Mesenchymal stem cell (in vitro differentiated cells and primary cell): ENCODE results near the gene CPT1A.
"Not testable (repeated sequence)": the region's sequence is repeated elsewhere in the genome, so short reads cannot be mapped to it uniquely, and the experiment has no call there.

Source experiments
- DNase-seq: peaks from one replicate; pipeline ENCODE4 v3.0.0-alpha.2; 2013
- H2AFZ ChIP-seq: one replicate; pipeline ENCODE4 v1.6.1; 2013; ENCODE audit warnings: low read depth, mild to moderate bottlenecking, control low read depth, inconsistent platforms, low read length, moderate library complexity
- H2AK5ac ChIP-seq: 2 replicates; pipeline ENCODE4 v1.6.1; 2013; ENCODE audit warnings: low read length, moderate library complexity, mild to moderate bottlenecking, inconsistent platforms; ENCODE audit not compliant: severe bottlenecking
- H2BK120ac ChIP-seq: one replicate; pipeline ENCODE4 v1.6.1; 2013; ENCODE audit warnings: low read depth, mild to moderate bottlenecking, inconsistent platforms, low read length, moderate library complexity
- H2BK12ac ChIP-seq, 2 experiments: one replicate each; pipeline ENCODE4 v1.6.1; 2013; ENCODE audit warnings: inconsistent platforms in 2 of 2, low read length in 2 of 2, mild to moderate bottlenecking in 2 of 2, moderate library complexity in 2 of 2, control low read depth in 1 of 2
- H2BK15ac ChIP-seq: one replicate; pipeline ENCODE4 v1.6.1; 2013; ENCODE audit warnings: mild to moderate bottlenecking, low read depth, inconsistent platforms; ENCODE audit not compliant: poor library complexity, severe bottlenecking
- H2BK5ac ChIP-seq: 2 replicates; pipeline ENCODE4 v1.6.1; 2013; ENCODE audit warnings: low read depth, mild to moderate bottlenecking, low read length, control low read depth, inconsistent platforms; ENCODE audit not compliant: poor library complexity, severe bottlenecking
- H3K14ac ChIP-seq, 2 experiments: one replicate each; pipeline ENCODE4 v1.6.1; 2013; ENCODE audit warnings: inconsistent platforms in 2 of 2, low read length in 2 of 2, control low read depth in 1 of 2, mild to moderate bottlenecking in 1 of 2, moderate library complexity in 1 of 2
- H3K18ac ChIP-seq, 2 experiments: one replicate each; pipeline ENCODE4 v1.6.1; 2013; ENCODE audit warnings: inconsistent platforms in 2 of 2, low read length in 2 of 2, control low read depth in 1 of 2, low read depth in 1 of 2, mild to moderate bottlenecking in 1 of 2
- H3K23ac ChIP-seq, 2 experiments: one replicate each; pipeline ENCODE4 v1.6.1; 2013; ENCODE audit warnings: inconsistent platforms in 2 of 2, low read length in 2 of 2, mild to moderate bottlenecking in 2 of 2, moderate library complexity in 2 of 2, control low read depth in 1 of 2
- H3K27ac ChIP-seq: 2 replicates; pipeline ENCODE4 v1.5.1; 2013; ENCODE audit warnings: mild to moderate bottlenecking, moderate library complexity, low read length, control low read depth, inconsistent platforms; ENCODE audit not compliant: poor library complexity, severe bottlenecking
- H3K27me3 ChIP-seq, 2 experiments: 2 replicates each; pipeline versions ENCODE4 v1.6.1 to v1.7.0; 2013; ENCODE audit warnings: low read length in 2 of 2, mild to moderate bottlenecking in 2 of 2, moderate library complexity in 2 of 2, control low read depth in 1 of 2, inconsistent platforms in 1 of 2; ENCODE audit not compliant: control insufficient read depth in 1 of 2, insufficient read depth in 1 of 2
- H3K36me3 ChIP-seq, 2 experiments: 2 replicates each; pipeline versions ENCODE4 v1.6.1 to v1.7.0; 2013; ENCODE audit warnings: low read length in 2 of 2, control low read depth in 1 of 2, inconsistent platforms in 1 of 2, low read depth in 1 of 2, mild to moderate bottlenecking in 1 of 2; ENCODE audit not compliant: insufficient read depth in 2 of 2, control insufficient read depth in 1 of 2
- H3K4ac ChIP-seq, 2 experiments: one replicate each; pipeline ENCODE4 v1.6.1; 2013; ENCODE audit warnings: inconsistent platforms in 2 of 2, low read length in 2 of 2, mild to moderate bottlenecking in 2 of 2, moderate library complexity in 2 of 2, control low read depth in 1 of 2, low read depth in 1 of 2
- H3K4me1 ChIP-seq: 2 replicates; pipeline ENCODE4 v1.6.1; 2013; ENCODE audit warnings: low read depth, low read length, control low read depth; ENCODE audit not compliant: control insufficient read depth, insufficient read depth
- H3K4me2 ChIP-seq: 2 replicates; pipeline ENCODE4 v1.6.1; 2013; ENCODE audit warnings: low read length, mild to moderate bottlenecking, inconsistent platforms; ENCODE audit not compliant: poor library complexity, severe bottlenecking
- H3K4me3 ChIP-seq, 2 experiments: 2 replicates each; pipeline versions ENCODE4 v1.5.1 to v1.7.0; 2013; ENCODE audit warnings: low read length in 2 of 2, mild to moderate bottlenecking in 2 of 2, control low read depth in 1 of 2, low read depth in 1 of 2; ENCODE audit not compliant: insufficient read depth in 1 of 2
- H3K79me1 ChIP-seq: replicated peaks from 2 replicates; pipeline ENCODE4 v1.6.1; 2013; ENCODE audit warnings: mild to moderate bottlenecking, control low read depth, low read length, inconsistent platforms; ENCODE audit not compliant: poor library complexity, severe bottlenecking
- H3K9ac ChIP-seq: 2 replicates; pipeline ENCODE4 v1.7.0; 2013; ENCODE audit warnings: mild to moderate bottlenecking, low read length, moderate library complexity
- H3K9me3 ChIP-seq: 2 replicates; pipeline ENCODE4 v1.7.0; 2013; ENCODE audit warnings: mild to moderate bottlenecking, low read length; ENCODE audit not compliant: control insufficient read depth
- H4K8ac ChIP-seq: one replicate; pipeline ENCODE4 v1.6.1; 2013; ENCODE audit warnings: inconsistent platforms, mild to moderate bottlenecking, low read length, moderate library complexity
- H4K91ac ChIP-seq: one replicate; pipeline ENCODE4 v1.6.1; 2013; ENCODE audit warnings: mild to moderate bottlenecking, low read length, inconsistent platforms
- WGBS: methylation state at CpG from one replicate; pipeline ENCODE4 v1.1.7; 2013; ENCODE audit warnings: mixed read lengths; 5-methylcytosine and 5-hydroxymethylcytosine counted together

Gene CPT1A

DNA sequence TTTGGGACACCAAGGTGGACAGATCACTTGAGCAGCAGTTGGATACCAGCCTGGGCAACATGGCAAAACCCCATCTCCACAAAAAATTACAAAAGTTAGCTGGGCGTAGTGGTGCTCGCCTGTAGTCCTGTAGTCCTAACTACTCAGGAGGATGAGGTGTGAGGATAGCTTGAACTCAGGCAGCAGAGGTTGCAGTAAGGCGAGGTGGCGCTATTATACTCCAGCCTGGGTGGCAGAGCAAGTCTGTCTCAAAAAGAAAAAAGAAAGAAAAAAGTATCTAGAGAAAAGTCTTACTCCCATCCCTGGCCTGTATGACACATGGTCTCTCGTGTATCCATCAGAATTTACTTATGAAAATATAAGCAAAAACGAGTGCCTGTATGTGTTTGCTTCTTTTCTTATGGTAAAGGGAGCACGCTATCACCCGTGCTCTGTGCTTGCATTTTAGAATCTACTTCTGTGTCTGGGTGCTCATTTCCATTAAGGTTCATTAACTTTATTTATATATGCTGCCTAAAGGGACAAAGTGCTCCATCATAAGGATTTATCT is 15.4 kb upstream of the CPT1A start:
- Histone ChIP-seq H3K27me3 (peaks cover 20 to 27% of the 10 kb centered on the region in 2 experiments), H3K27ac (no peak overlapping the region), H2BK12ac (no peak overlapping the region), H3K4ac (no peak overlapping the region), H3K14ac (no peak overlapping the region), H3K9ac (no peak overlapping the region), H3K18ac (no peak overlapping the region), H3K23ac (no peak overlapping the region), H3K4me3 (no peak overlapping the region), H4K91ac (no peak overlapping the region), H3K79me1 (no peaks in the 10 kb centered on the region), H2BK5ac (no peak overlapping the region), H3K4me1 (peaks cover 12% of the 10 kb centered on the region), H4K8ac (no peak overlapping the region), H3K4me2 (no peak overlapping the region), H2AFZ (no peak overlapping the region), H3K9me3 (no peaks in the 10 kb centered on the region), H2BK120ac (no peak overlapping the region), H2AK5ac (no peak overlapping the region), H2BK15ac (no peak overlapping the region), H3K36me3 (no peaks in the 10 kb centered on the region)
- WGBS, result 83% methylated on average over 4 of the region's 8 CpGs
- DNase-seq, result peak; percentile 19

DNA sequence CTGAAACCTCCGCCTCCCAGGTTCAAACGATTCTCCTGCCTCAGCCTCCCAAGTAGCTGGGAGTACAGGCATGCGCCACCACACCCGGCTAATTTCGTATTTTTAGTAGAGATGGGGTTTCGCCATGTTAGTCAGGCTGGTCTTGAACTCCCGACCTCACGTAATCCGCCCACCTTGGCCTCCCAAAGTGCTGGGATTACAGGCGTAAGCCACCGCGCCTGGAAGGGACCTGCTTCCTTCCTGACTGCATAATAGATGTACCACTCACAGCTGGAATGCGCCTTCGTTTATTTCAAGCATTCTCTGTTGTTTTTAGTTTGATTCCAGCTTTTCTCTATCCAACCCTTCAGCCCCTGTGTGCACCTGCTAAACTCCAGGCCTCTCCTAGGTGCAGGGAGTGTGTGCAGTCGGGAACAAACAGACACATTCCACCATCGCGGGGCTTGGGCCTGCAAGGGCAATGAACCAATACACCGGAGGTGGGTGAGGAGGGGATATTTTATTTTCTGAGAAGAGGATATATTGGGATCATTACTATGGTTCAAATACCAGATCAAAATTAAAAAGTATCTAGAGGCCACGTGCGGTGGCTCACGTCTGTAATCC is 14.8 kb upstream of the CPT1A start:
- not testable (repeated sequence) for H3K9ac ChIP-seq, H3K14ac ChIP-seq, H3K27ac ChIP-seq, H2BK120ac ChIP-seq, H2AFZ ChIP-seq, H3K79me1 ChIP-seq, H4K91ac ChIP-seq, H4K8ac ChIP-seq, H2BK15ac ChIP-seq, H3K4me3 ChIP-seq, DNase-seq, H3K23ac ChIP-seq, H3K36me3 ChIP-seq, H3K9me3 ChIP-seq, H3K4ac ChIP-seq, H3K18ac ChIP-seq, H2BK12ac ChIP-seq, H2BK5ac ChIP-seq, H3K4me2 ChIP-seq, H2AK5ac ChIP-seq
- Histone ChIP-seq H3K4me1 (peaks cover 12% of the 10 kb centered on the region), H3K27me3 (peaks cover 25 to 29% of the 10 kb centered on the region in 2 experiments)
- 95% methylated on average over 20 of the region's 21 CpGs for WGBS

DNA sequence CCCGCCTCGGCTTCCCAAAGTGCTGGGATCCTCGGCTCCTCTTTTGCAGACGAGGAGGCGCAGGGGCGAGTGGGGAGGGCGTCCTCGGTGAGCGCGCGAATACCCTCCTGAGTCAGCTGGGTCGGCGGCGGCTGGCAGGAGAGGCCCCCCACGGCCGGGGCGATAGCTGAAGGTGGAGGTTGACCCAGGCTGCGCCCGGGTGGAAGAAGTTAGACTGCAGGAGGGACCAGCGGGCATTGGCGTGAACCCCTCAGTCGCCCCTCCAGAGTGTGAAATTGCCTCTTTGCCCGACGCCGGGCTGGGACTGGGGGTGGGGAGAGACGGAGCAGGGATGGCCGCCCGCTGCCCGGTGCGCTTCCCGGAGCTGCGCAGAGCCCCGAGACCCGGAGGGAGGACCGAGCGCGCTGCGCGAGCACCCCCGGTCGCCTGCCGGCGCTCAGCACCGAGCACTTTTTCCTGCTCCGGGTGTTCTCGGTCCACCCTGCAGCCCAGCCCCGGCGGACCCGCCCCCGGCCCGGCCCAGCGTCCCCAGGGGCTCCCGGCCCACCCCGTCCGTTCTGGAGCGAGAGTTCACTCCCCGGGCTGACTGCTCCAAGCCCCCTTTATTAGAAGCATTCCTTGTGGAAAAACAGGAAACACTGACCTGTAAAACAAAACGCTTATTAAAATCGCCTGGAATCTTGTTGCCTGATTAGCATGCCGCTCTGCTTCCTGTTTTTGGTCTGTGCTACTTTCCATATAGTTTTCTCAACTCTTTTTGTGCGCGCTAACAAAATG is 13.7 kb upstream of the CPT1A start:
- peak overlapping the region; percentile 65 for H3K9ac ChIP-seq
- peaks cover 12% of the 10 kb centered on the region for H3K4me1 ChIP-seq
- H3K4ac ChIP-seq, result peak overlapping the region; percentile 20 to 61
- H2BK12ac ChIP-seq, result peak overlapping the region in 1 of 2 experiments; percentile 61
- H2AK5ac ChIP-seq, result no peak overlapping the region
- peak overlapping the region; percentile 41 to 83 for H3K4me3 ChIP-seq
- H3K4me2 ChIP-seq, result peak overlapping the region; percentile 90
- H3K79me1 ChIP-seq, result no peaks in the 10 kb centered on the region
- H2AFZ ChIP-seq, result peak overlapping the region; percentile 54
- no peaks in the 10 kb centered on the region for H3K9me3 ChIP-seq
- H3K27me3 ChIP-seq, result peaks cover 25 to 36% of the 10 kb centered on the region in 2 experiments
- no peaks in the 10 kb centered on the region for H3K36me3 ChIP-seq
- peak overlapping the region; percentile 31 for H4K91ac ChIP-seq
- WGBS, result 7% methylated on average over 50 of the region's 62 CpGs
- H3K14ac ChIP-seq, result peak overlapping the region in 1 of 2 experiments; percentile 88
- no peak overlapping the region for H2BK5ac ChIP-seq
- H3K23ac ChIP-seq, result peak overlapping the region in 1 of 2 experiments; percentile 20
- H4K8ac ChIP-seq, result peak overlapping the region; percentile 78
- no peak overlapping the region for H2BK120ac ChIP-seq
- DNase-seq, result no peak
- peak overlapping the region; percentile 53 to 64 for H3K18ac ChIP-seq
- H2BK15ac ChIP-seq, result peak overlapping the region; percentile 91
- H3K27ac ChIP-seq, result no peak overlapping the region

DNA sequence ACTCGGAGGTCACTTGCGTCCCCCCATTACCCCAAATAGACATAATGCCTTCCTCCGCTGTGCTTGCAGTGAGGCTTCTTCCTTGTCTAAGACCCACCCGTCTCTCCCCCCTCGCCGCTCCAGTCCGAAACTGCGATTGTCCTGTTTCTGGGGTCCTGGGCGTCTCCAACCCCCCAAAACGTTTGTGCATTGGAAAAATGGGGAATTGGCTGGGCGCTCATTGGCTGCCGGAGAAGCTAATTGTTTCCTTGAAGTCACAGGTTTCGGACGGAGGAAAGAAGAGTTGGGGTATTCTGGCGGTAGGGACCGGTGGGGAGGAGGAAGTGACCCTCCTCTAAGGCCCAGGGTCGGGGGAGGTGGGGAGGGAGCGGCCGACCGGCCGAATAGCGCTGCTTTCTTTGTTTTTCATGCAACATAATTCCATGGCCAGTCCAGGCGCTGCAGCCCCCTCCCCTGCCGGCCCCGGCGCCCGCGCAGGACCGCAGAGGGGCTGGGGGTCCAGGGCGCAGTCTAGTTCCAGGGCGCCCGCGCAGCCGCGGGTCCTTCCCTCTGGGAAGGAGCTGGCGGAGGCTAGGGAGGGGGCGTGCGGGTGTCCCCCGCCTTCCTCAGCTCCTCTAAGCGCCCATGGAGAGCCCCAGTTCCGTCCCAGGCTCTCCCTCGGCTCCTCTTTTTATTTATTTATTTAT is 12.7 kb upstream of the CPT1A start:
- no peak for DNase-seq
- peaks cover 25 to 36% of the 10 kb centered on the region in 2 experiments for H3K27me3 ChIP-seq
- peak overlapping the region; percentile 9 for H3K4me2 ChIP-seq
- peaks cover 12% of the 10 kb centered on the region for H3K4me1 ChIP-seq
- H2BK15ac ChIP-seq, result no peak overlapping the region
- H2AK5ac ChIP-seq, result no peak overlapping the region
- H2AFZ ChIP-seq, result peak overlapping the region; percentile 36
- no peaks in the 10 kb centered on the region for H3K36me3 ChIP-seq
- H4K91ac ChIP-seq, result no peak overlapping the region
- H3K4ac ChIP-seq, result no peak overlapping the region
- peak overlapping the region in 1 of 2 experiments; percentile 83 for H3K4me3 ChIP-seq
- H2BK12ac ChIP-seq, result no peak overlapping the region
- no peak overlapping the region for H2BK5ac ChIP-seq
- H3K79me1 ChIP-seq, result no peaks in the 10 kb centered on the region
- no peak overlapping the region for H3K27ac ChIP-seq
- 13% methylated on average over 22 of the region's 42 CpGs for WGBS
- peak overlapping the region; percentile 65 for H3K9ac ChIP-seq
- no peak overlapping the region for H4K8ac ChIP-seq
- H3K14ac ChIP-seq, result no peak overlapping the region
- no peak overlapping the region for H3K18ac ChIP-seq
- H2BK120ac ChIP-seq, result no peak overlapping the region
- H3K9me3 ChIP-seq, result no peaks in the 10 kb centered on the region
- peak overlapping the region in 1 of 2 experiments; percentile 75 for H3K23ac ChIP-seq
